Endometrial microvascular endothelial cells (primary cell): ENCODE data around the gene AOC1. TPM values are rescaled to one million over a fixed set of nuclear protein-coding genes. Genes with fewer than 3 reads are reported as not detected.
"Not testable (repeated sequence)": the region's sequence is repeated elsewhere in the genome, so short reads cannot be mapped to it uniquely, and the experiment has no call there.

Source experiments
- in situ Hi-C: cut with HindIII; loops from 2 replicates; pipeline ENCODE4 v1.10.0; 2017; ENCODE audit warnings: low sequenced_read_pairs, low pct_unique_long_range_greater_than_20kb; ENCODE audit errors: inconsistent ontology term
- total RNA-seq: library from RNA; depleted of rRNA; stranded (reverse); fragments of >200 nt; gene quantifications from one replicate; pipeline ENCODE4 v1.2.3, GENCODE V29; 2015; ENCODE audit errors: inconsistent ontology term

The AOC1 gene
- not detected for total RNA-seq

- in situ Hi-C loops: no loop called here
Measured at GRCh38 chr7:150852371-150852905, at the start of gene AOC1. Gene AOC1, plus strand, starts transcription at chr7:150852517. Its CDS starts 3,954 bp downstream, at chr7:150856471.

- in situ Hi-C loops: no loop called here
Measured at GRCh38 chr7:150803161-150803860, 49.0 kb upstream of the AOC1 start.

- in situ Hi-C loops: no loop called here
Measured at GRCh38 chr7:150804802-150805201, 47.5 kb upstream of the AOC1 start.

- in situ Hi-C loops: no loop called here
Measured at GRCh38 chr7:150805864-150806263, 46.5 kb upstream of the AOC1 start.

GRCh38 chr7:150806454-150806853 is 45.9 kb upstream of the AOC1 start:
- in situ Hi-C loops: no loop called here

- in situ Hi-C loops: no loop called here
Measured at GRCh38 chr7:150806863-150807262, 45.5 kb upstream of the AOC1 start.

GRCh38 chr7:150807616-150808438 is 44.5 kb upstream of the AOC1 start:
- in situ Hi-C loops: not testable (repeated sequence)

GRCh38 chr7:150814328-150815001 is 37.9 kb upstream of the AOC1 start:
- in situ Hi-C loops: no loop called here

- in situ Hi-C loops: no loop called here
Measured at GRCh38 chr7:150818971-150819370, 33.3 kb upstream of the AOC1 start.

GRCh38 chr7:150820148-150820547 is 32.2 kb upstream of the AOC1 start:
- in situ Hi-C loops: no loop called here

GRCh38 chr7:150820578-150821198 is 31.6 kb upstream of the AOC1 start:
- in situ Hi-C loops: no loop called here

- in situ Hi-C loops: no loop called here
Measured at GRCh38 chr7:150823043-150823442, 29.3 kb upstream of the AOC1 start.

GRCh38 chr7:150823484-150824126 is 28.7 kb upstream of the AOC1 start:
- in situ Hi-C loops: no loop called here

- in situ Hi-C loops: no loop called here
Measured at GRCh38 chr7:150824379-150825177, 27.7 kb upstream of the AOC1 start.

GRCh38 chr7:150826061-150826849 is 26.1 kb upstream of the AOC1 start:
- in situ Hi-C loops: no loop called here

GRCh38 chr7:150828384-150828783 is 23.9 kb upstream of the AOC1 start:
- in situ Hi-C loops: no loop called here

GRCh38 chr7:150829426-150829825 is 22.9 kb upstream of the AOC1 start:
- in situ Hi-C loops: no loop called here
